ENCODE measurements around the gene INMT.

The INMT gene

DNA sequence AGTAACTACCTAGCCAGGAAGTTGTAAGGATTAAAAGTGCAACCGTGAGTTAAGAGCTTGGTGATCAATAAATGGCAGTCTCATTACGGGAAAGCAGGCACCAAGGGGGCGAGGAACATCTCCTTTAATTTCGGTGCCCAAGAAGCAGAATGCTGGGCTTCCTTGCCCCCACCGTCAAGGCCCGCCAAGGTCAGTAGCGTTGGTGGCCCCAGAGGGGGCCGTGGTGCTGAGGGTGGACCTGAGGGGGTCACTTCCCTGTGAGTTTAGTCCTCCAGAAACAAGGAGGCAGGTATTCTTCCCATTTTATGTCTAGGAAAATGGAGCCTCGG, 18.9 kb downstream of the INMT start:
- TF ChIP-seq, protein P1, sequence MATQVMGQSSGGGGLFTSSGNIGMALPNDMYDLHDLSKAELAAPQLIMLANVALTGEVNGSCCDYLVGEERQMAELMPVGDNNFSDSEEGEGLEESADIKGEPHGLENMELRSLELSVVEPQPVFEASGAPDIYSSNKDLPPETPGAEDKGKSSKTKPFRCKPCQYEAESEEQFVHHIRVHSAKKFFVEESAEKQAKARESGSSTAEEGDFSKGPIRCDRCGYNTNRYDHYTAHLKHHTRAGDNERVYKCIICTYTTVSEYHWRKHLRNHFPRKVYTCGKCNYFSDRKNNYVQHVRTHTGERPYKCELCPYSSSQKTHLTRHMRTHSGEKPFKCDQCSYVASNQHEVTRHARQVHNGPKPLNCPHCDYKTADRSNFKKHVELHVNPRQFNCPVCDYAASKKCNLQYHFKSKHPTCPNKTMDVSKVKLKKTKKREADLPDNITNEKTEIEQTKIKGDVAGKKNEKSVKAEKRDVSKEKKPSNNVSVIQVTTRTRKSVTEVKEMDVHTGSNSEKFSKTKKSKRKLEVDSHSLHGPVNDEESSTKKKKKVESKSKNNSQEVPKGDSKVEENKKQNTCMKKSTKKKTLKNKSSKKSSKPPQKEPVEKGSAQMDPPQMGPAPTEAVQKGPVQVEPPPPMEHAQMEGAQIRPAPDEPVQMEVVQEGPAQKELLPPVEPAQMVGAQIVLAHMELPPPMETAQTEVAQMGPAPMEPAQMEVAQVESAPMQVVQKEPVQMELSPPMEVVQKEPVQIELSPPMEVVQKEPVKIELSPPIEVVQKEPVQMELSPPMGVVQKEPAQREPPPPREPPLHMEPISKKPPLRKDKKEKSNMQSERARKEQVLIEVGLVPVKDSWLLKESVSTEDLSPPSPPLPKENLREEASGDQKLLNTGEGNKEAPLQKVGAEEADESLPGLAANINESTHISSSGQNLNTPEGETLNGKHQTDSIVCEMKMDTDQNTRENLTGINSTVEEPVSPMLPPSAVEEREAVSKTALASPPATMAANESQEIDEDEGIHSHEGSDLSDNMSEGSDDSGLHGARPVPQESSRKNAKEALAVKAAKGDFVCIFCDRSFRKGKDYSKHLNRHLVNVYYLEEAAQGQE (IDR thresholded peaks at IDR 0.05; ENCODE audit: insufficient read depth in 1 of 2, low read depth in 2 of 2, low read length in 2 of 2), result no peak
- TF ChIP-seq POLR2AphosphoS5 (IDR thresholded peaks at IDR 0.05; ENCODE audit: low read depth, low read length) (no peak), TAF1 (IDR thresholded peaks at IDR 0.05; ENCODE audit: borderline replicate concordance, insufficient read depth, low read length) (no peak), SIN3A (IDR thresholded peaks at IDR 0.05; ENCODE audit: borderline replicate concordance, insufficient read depth, low read length) (no peak), FOXP2 (optimal IDR thresholded peaks at IDR 0.05; ENCODE audit: borderline replicate concordance, extremely low read depth, extremely low read length, insufficient read depth) (no peak)

DNA sequence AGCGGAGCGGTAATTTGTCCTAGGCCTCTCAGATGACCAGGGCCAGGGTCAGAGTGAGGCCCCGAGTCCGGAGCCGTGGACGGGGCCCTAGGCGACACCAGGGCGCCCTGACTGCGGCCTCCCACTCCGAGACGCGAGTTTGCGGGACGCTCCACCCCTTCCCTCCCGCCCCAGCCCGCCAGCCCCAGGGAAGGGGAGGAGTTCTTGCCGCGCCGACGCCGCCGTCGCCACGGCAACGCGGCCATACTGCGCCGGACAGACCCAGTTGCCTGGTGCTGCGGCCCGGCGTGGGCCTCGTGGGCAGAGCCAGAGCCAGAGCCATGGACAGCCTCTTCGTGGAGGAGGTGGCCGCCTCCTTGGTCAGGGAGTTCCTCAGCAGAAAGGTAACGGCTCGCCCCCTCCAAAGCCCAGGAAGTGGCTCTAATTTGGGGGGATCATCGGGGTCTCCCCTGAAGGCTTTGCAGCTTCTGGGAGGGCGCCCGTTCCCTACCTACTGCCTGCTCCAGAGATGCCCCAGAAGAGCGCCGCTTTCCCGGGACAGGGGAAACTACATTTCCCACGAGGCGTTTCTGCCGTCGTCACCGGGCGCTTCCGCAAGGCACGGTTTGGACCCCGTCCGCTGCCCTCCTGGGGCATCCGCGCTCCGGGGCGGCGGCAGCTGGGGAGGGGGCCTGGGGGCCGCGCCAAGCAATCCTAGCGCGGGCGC, 19.4 kb downstream of the INMT start, which contains the start of gene MINDY4:
TSS of gene MINDY4 (plus strand) at position 244 of the 706 bp plus-strand sequence. CDS start at position 321, 77 bp downstream.
- no peak for TF ChIP-seq SIN3A (IDR thresholded peaks at IDR 0.05; ENCODE audit: borderline replicate concordance, insufficient read depth, low read length)
- no peak for TF ChIP-seq POLR2AphosphoS5 (IDR thresholded peaks at IDR 0.05; ENCODE audit: low read depth, low read length)
- TF ChIP-seq, protein P1 (IDR thresholded peaks at IDR 0.05; ENCODE audit: insufficient read depth in 1 of 2, low read depth in 2 of 2, low read length in 2 of 2), result no peak
- TF ChIP-seq TAF1 (IDR thresholded peaks at IDR 0.05; ENCODE audit: borderline replicate concordance, insufficient read depth, low read length), result no peak
- peak; percentile 19 for TF ChIP-seq FOXP2 (optimal IDR thresholded peaks at IDR 0.05; ENCODE audit: borderline replicate concordance, extremely low read depth, extremely low read length, insufficient read depth)

DNA sequence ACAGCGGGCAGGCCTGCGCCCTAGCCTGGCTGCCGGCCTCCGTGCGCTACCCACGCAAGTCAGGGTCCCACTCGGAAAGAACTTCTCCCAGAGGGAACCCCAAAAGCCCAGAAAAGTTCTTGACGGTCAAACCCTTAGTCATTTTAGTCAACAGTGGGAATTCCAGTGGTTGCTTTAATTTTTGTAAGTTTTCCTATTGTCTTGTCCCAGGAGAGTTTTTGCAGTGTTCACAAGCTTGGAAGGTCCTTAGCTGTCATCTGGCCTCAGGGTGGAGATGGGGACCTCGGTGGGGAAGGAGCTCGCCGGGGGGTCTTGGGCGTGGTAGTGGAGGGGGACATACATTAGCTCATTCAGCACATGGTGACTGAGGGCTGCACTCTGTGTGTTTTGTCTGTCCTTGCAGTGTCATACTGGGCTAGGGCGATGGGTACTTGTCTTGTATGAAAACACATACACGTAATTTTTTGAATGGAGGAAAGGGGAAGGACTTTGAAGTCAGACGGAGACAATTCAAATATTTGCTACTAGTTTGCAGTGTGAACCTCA, 20.0 kb downstream of the INMT start:
- TF ChIP-seq POLR2AphosphoS5 (IDR thresholded peaks at IDR 0.05; ENCODE audit: low read depth, low read length), result no peak
- no peak for TF ChIP-seq TAF1 (IDR thresholded peaks at IDR 0.05; ENCODE audit: borderline replicate concordance, insufficient read depth, low read length)
- TF ChIP-seq, protein P1 (IDR thresholded peaks at IDR 0.05; ENCODE audit: insufficient read depth in 1 of 2, low read depth in 2 of 2, low read length in 2 of 2), result no peak
- no peak for TF ChIP-seq SIN3A (IDR thresholded peaks at IDR 0.05; ENCODE audit: borderline replicate concordance, insufficient read depth, low read length)
- TF ChIP-seq FOXP2 (optimal IDR thresholded peaks at IDR 0.05; ENCODE audit: borderline replicate concordance, extremely low read depth, extremely low read length, insufficient read depth), result no peak

DNA sequence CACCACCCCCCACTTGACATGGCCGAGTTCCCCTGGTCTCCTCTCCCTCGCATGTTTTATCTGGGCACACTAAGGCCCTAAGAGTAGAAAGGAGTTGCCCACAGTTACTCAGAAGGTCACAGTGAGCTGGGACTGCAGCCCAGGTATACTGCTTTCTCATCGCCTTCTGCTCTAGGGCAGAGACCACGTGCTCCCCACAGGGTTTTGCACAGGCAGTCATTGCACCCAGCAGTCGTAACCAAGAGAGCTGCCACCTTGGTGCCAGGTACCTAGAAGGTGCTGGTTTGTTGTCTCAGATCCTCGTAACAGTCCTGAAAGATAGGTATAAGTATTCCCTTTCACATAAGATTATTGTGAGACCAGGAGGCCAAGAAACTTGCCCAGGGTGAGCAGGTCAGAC, 21.0 kb downstream of the INMT start:
- no peak for TF ChIP-seq SIN3A (IDR thresholded peaks at IDR 0.05; ENCODE audit: borderline replicate concordance, insufficient read depth, low read length)
- TF ChIP-seq FOXP2 (optimal IDR thresholded peaks at IDR 0.05; ENCODE audit: borderline replicate concordance, extremely low read depth, extremely low read length, insufficient read depth), result no peak
- no peak for TF ChIP-seq POLR2AphosphoS5 (IDR thresholded peaks at IDR 0.05; ENCODE audit: low read depth, low read length)
- no peak for TF ChIP-seq TAF1 (IDR thresholded peaks at IDR 0.05; ENCODE audit: borderline replicate concordance, insufficient read depth, low read length)
- TF ChIP-seq, protein P1 (IDR thresholded peaks at IDR 0.05; ENCODE audit: insufficient read depth in 1 of 2, low read depth in 2 of 2, low read length in 2 of 2), result no peak
